ENCODE measurements around the gene BDKRB1. TPM values are rescaled to one million over a fixed set of nuclear protein-coding genes. Genes with fewer than 3 reads are reported as not detected.

Gene BDKRB1
- total RNA-seq, 1 donor from 2014 or later: not detected

- DNase-seq (ENCODE audit: low read depth, low spot score): no peak
- H3K4me3 Mint-ChIP-seq: no peak overlapping the region
- peaks cover 4% of the 10 kb centered on the region for H3K9me3 Mint-ChIP-seq
- H3K4me1 Mint-ChIP-seq: no peaks in the 10 kb centered on the region
- no peak overlapping the region for H3K27ac Mint-ChIP-seq (ENCODE audit: unreplicated experiment)
- no peak for TF ChIP-seq CTCF (conservative IDR thresholded peaks at IDR 0.05)
- no peaks in the 10 kb centered on the region for H3K27me3 Mint-ChIP-seq (ENCODE audit: low read depth)
- no peaks in the 10 kb centered on the region for H3K36me3 Mint-ChIP-seq (ENCODE audit: low read depth)
Observed at GRCh38 chr14:96268431-96269358, 12.7 kb downstream of the BDKRB1 start.

- no peaks in the 10 kb centered on the region for H3K27me3 Mint-ChIP-seq (ENCODE audit: low read depth)
- no peaks in the 10 kb centered on the region for H3K4me1 Mint-ChIP-seq
- no peak overlapping the region for H3K27ac Mint-ChIP-seq (ENCODE audit: unreplicated experiment)
- no peak for TF ChIP-seq CTCF (conservative IDR thresholded peaks at IDR 0.05)
- no peak overlapping the region for H3K4me3 Mint-ChIP-seq
- peaks cover 4% of the 10 kb centered on the region for H3K9me3 Mint-ChIP-seq
- H3K36me3 Mint-ChIP-seq (ENCODE audit: low read depth): no peaks in the 10 kb centered on the region
- DNase-seq (ENCODE audit: low read depth, low spot score): no peak
Observed at GRCh38 chr14:96269359-96269710, 13.3 kb downstream of the BDKRB1 start.

- Mint-ChIP-seq H3K9me3 (peaks cover 4% of the 10 kb centered on the region), H3K36me3 (ENCODE audit: low read depth) (no peaks in the 10 kb centered on the region), H3K27ac (ENCODE audit: unreplicated experiment) (no peak overlapping the region), H3K4me1 (peaks cover 6% of the 10 kb centered on the region), H3K27me3 (ENCODE audit: low read depth) (no peaks in the 10 kb centered on the region), H3K4me3 (no peak overlapping the region)
- no peak for DNase-seq (ENCODE audit: low read depth, low spot score)
- no peak for TF ChIP-seq CTCF (conservative IDR thresholded peaks at IDR 0.05)
Observed at GRCh38 chr14:96270565-96271420, 14.8 kb downstream of the BDKRB1 start.

GRCh38 chr14:96271421-96271762 is 15.4 kb downstream of the BDKRB1 start:
- no peaks in the 10 kb centered on the region for H3K36me3 Mint-ChIP-seq (ENCODE audit: low read depth)
- peaks cover 4% of the 10 kb centered on the region for H3K9me3 Mint-ChIP-seq
- H3K27ac Mint-ChIP-seq (ENCODE audit: unreplicated experiment): no peak overlapping the region
- no peak for TF ChIP-seq CTCF (conservative IDR thresholded peaks at IDR 0.05)
- H3K4me1 Mint-ChIP-seq: peaks cover 6% of the 10 kb centered on the region
- no peak overlapping the region for H3K4me3 Mint-ChIP-seq
- H3K27me3 Mint-ChIP-seq (ENCODE audit: low read depth): no peaks in the 10 kb centered on the region
- DNase-seq (ENCODE audit: low read depth, low spot score): no peak

- H3K27ac Mint-ChIP-seq (ENCODE audit: unreplicated experiment): no peak overlapping the region
- H3K27me3 Mint-ChIP-seq (ENCODE audit: low read depth): no peaks in the 10 kb centered on the region
- no peak overlapping the region for H3K4me3 Mint-ChIP-seq
- DNase-seq (ENCODE audit: low read depth, low spot score): no peak
- H3K36me3 Mint-ChIP-seq (ENCODE audit: low read depth): peaks cover 2% of the 10 kb centered on the region
- H3K9me3 Mint-ChIP-seq: peaks cover 4% of the 10 kb centered on the region
- peaks cover 6% of the 10 kb centered on the region for H3K4me1 Mint-ChIP-seq
- no peak for TF ChIP-seq CTCF (conservative IDR thresholded peaks at IDR 0.05)
Observed at GRCh38 chr14:96272777-96273473, 16.9 kb downstream of the BDKRB1 start.
